Subcutaneous abdominal adipose tissue (tissue), 5 donors: ENCODE results near the gene PACS1.
A peak's percentile ranks its signal among the peaks of the same experiment; 100 is the strongest.

Experiments
- H3K27ac ChIP-seq: one replicate; pipeline ENCODE4 v1.7.0; 2013; ENCODE audit warnings: low read depth, mild to moderate bottlenecking, inconsistent platforms, low read length, moderate library complexity
- H3K27me3 ChIP-seq, 5 donors: one replicate each; pipeline ENCODE4 v1.7.0; 2013; ENCODE audit warnings: low read length in 5 of 5, inconsistent platforms in 1 of 5; ENCODE audit not compliant: control insufficient read depth in 5 of 5, insufficient read depth in 4 of 5
- H3K36me3 ChIP-seq, 5 donors: one replicate each; pipeline ENCODE4 v1.7.0; 2013; ENCODE audit warnings: low read length in 5 of 5; ENCODE audit not compliant: control insufficient read depth in 5 of 5, insufficient read depth in 5 of 5
- H3K4me1 ChIP-seq, 5 donors: one replicate each; pipeline ENCODE4 v1.7.0; 2013; ENCODE audit warnings: low read length in 5 of 5, mild to moderate bottlenecking in 3 of 5, moderate library complexity in 1 of 5; ENCODE audit not compliant: control insufficient read depth in 5 of 5, insufficient read depth in 5 of 5
- H3K4me3 ChIP-seq, 5 donors: one replicate each; pipeline ENCODE4 v1.7.0; 2013; ENCODE audit warnings: low read length in 5 of 5, low read depth in 1 of 5
- H3K9ac ChIP-seq, 5 donors: one replicate each; pipeline ENCODE4 v1.7.0; 2013; ENCODE audit warnings: low read length in 5 of 5, mild to moderate bottlenecking in 4 of 5, moderate library complexity in 3 of 5
- H3K9me3 ChIP-seq, 5 donors: one replicate each; pipeline ENCODE4 v1.7.0; 2013; ENCODE audit warnings: low read length in 5 of 5; ENCODE audit not compliant: control insufficient read depth in 5 of 5
- donor health status: healthy.
- donor health status: healthy.
- donor health status: healthy.
- donor health status: healthy.
- donor health status: healthy.

PACS1 gene

GRCh38 chr11:66131937-66132632 is 62.0 kb downstream of the PACS1 start:
- Histone ChIP-seq H3K27ac (no peak overlapping the region), H3K36me3 (no peaks in the 10 kb centered on the region), H3K4me3 (no peak overlapping the region), H3K9me3 (no peaks in the 10 kb centered on the region), H3K27me3 (no peaks in the 10 kb centered on the region), H3K4me1 (peaks cover 0 to 22% (median 10%) of the 10 kb centered on the region in 5 donors), H3K9ac (no peak overlapping the region)

GRCh38 chr11:66133216-66133775 is 63.2 kb downstream of the PACS1 start:
- H3K9ac ChIP-seq, result no peak overlapping the region
- H3K36me3 ChIP-seq, result no peaks in the 10 kb centered on the region
- no peaks in the 10 kb centered on the region for H3K9me3 ChIP-seq
- H3K27ac ChIP-seq, result no peak overlapping the region
- no peaks in the 10 kb centered on the region for H3K27me3 ChIP-seq
- H3K4me3 ChIP-seq, result no peak overlapping the region
- H3K4me1 ChIP-seq, result peaks cover 0 to 19% (median 4%) of the 10 kb centered on the region in 5 donors

GRCh38 chr11:66136752-66137123 is 66.7 kb downstream of the PACS1 start:
- Histone ChIP-seq H3K36me3 (no peaks in the 10 kb centered on the region), H3K27ac (peak overlapping the region; percentile 44), H3K4me3 (no peak overlapping the region), H3K9me3 (no peaks in the 10 kb centered on the region), H3K9ac (peak overlapping the region in 1 of 5 donors; percentile 51), H3K4me1 (peaks cover 0 to 13% (median 4%) of the 10 kb centered on the region in 5 donors), H3K27me3 (no peaks in the 10 kb centered on the region)

- no peaks in the 10 kb centered on the region for H3K27me3 ChIP-seq
- H3K4me3 ChIP-seq, result no peak overlapping the region
- no peak overlapping the region for H3K27ac ChIP-seq
- H3K4me1 ChIP-seq, result peaks cover 0 to 13% (median 4%) of the 10 kb centered on the region in 5 donors
- H3K36me3 ChIP-seq, result no peaks in the 10 kb centered on the region
- no peaks in the 10 kb centered on the region for H3K9me3 ChIP-seq
- H3K9ac ChIP-seq, result no peak overlapping the region
Observed at GRCh38 chr11:66139817-66140404, 69.8 kb downstream of the PACS1 start.

GRCh38 chr11:66142370-66143263 is 72.5 kb downstream of the PACS1 start:
- Histone ChIP-seq H3K27ac (no peak overlapping the region), H3K4me1 (peaks cover 0 to under 1% (median 0%) of the 10 kb centered on the region in 5 donors), H3K9me3 (no peaks in the 10 kb centered on the region), H3K9ac (no peak overlapping the region), H3K4me3 (no peak overlapping the region), H3K36me3 (no peaks in the 10 kb centered on the region), H3K27me3 (no peaks in the 10 kb centered on the region)

GRCh38 chr11:66143264-66143566 is 73.1 kb downstream of the PACS1 start:
- no peak overlapping the region for H3K4me3 ChIP-seq
- H3K27me3 ChIP-seq, result no peaks in the 10 kb centered on the region
- no peak overlapping the region for H3K27ac ChIP-seq

GRCh38 chr11:66143996-66144678 is 74.1 kb downstream of the PACS1 start:
- Histone ChIP-seq H3K27ac (no peak overlapping the region), H3K27me3 (no peaks in the 10 kb centered on the region), H3K4me1 (no peaks in the 10 kb centered on the region), H3K36me3 (no peaks in the 10 kb centered on the region), H3K4me3 (no peak overlapping the region), H3K9ac (no peak overlapping the region), H3K9me3 (no peaks in the 10 kb centered on the region)

More at GRCh38 chr11:66143264-66143566, 73.1 kb downstream of the PACS1 start:
- Histone ChIP-seq H3K4me1 (no peaks in the 10 kb centered on the region), H3K9ac (no peak overlapping the region), H3K36me3 (no peaks in the 10 kb centered on the region), H3K9me3 (no peaks in the 10 kb centered on the region)

- Histone ChIP-seq H3K27ac (no peak overlapping the region), H3K9me3 (no peaks in the 10 kb centered on the region), H3K36me3 (no peaks in the 10 kb centered on the region), H3K4me1 (peaks cover 0 to 10% (median 5%) of the 10 kb centered on the region in 5 donors), H3K27me3 (no peaks in the 10 kb centered on the region), H3K4me3 (no peak overlapping the region), H3K9ac (no peak overlapping the region)
Observed at GRCh38 chr11:66146074-66146473, 76.0 kb downstream of the PACS1 start.

GRCh38 chr11:66146940-66147339 is 76.9 kb downstream of the PACS1 start:
- Histone ChIP-seq H3K27ac (no peak overlapping the region), H3K9ac (no peak overlapping the region), H3K36me3 (no peaks in the 10 kb centered on the region), H3K27me3 (no peaks in the 10 kb centered on the region), H3K4me3 (no peak overlapping the region), H3K9me3 (no peaks in the 10 kb centered on the region), H3K4me1 (peaks cover 0 to 11% (median 8%) of the 10 kb centered on the region in 5 donors)
